ENCODE measurements around the gene TTYH1. TPM values are rescaled to one million over a fixed set of nuclear protein-coding genes. Genes with fewer than 3 reads are reported as not detected.

Gene TTYH1
- polyA plus RNA-seq, 1 donor: 3.9 TPM

- no peak for DNase-seq (ENCODE audit: low read depth)
Measured at GRCh38 chr19:54422136-54422535, 6.9 kb downstream of the TTYH1 start.

- no peak for DNase-seq (ENCODE audit: low read depth)
Measured at GRCh38 chr19:54424201-54424600, 8.9 kb downstream of the TTYH1 start.

- DNase-seq (ENCODE audit: low read depth): no peak
Measured at GRCh38 chr19:54424660-54425381, 9.6 kb downstream of the TTYH1 start.

- no peak for DNase-seq (ENCODE audit: low read depth)
Measured at GRCh38 chr19:54425382-54425723, 10.1 kb downstream of the TTYH1 start.

DNA sequence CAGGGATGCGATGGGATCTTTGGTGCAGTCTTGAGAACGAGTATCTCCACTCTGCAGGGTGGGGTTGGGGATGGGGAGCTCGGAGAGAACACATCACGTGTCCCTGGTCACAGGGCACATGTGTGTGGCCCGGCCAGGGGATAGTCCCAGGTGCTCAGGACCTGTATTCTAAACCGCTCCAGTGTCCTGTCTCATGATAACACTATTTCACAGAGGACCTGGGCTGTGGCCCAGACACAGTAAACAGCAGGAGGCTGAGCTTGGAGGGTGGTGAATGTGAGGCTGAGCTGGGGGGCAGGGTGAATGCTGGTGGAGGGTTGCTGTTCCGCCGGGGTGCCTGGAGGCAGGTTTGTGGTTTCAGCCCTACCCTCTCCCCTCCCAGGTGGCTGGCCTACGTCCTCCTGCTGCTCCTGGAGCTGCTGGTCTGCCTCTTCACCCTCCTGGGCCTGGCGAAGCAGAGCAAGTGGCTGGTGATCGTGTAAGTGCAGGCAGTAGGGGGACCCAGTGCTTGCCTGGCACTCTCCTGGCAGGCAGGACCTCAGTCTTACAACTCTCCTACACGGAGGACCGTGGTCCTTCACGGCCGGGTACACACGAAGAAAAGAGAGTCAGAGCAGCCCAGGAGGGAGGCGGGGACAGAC, 11.1 kb downstream of the TTYH1 start:
- DNase-seq (ENCODE audit: low read depth): no peak

DNA sequence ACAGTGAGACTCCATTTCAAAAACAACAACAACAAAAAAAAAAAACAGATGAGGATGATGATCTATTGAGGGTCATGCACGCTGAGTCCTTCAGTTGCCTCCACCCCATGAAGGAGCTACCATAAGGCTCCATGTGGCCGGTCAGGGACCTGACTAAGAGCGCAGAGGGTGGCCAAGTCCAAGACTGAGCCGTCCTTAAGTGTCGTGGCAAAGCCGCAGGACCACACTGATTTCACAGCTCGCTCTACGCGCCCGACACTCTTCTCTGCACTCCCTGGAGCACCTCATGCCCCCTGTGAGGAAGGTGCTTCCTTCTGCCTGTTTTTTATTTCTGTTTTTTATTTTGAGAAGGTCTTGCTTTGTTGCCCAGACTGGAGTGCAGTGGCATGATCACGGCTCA, 12.3 kb downstream of the TTYH1 start:
- DNase-seq (ENCODE audit: low read depth): no peak

GRCh38 chr19:54428323-54429175, 13.3 kb downstream of the TTYH1 start:
- no peak for DNase-seq (ENCODE audit: low read depth)

DNA sequence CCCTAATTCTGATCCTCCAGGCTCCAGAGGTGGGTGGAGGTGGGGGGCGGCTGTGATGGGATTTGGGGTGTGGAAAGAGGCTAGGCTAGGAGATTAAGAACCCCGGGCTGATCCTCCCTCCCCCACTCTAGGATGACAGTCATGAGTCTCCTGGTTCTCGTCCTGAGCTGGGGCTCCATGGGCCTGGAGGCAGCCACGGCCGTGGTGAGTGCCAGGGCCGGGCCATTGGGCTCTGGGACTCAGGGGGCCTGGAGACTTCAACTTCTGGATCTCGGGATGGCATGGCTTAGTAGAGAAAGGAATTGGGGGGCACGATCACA, 13.9 kb downstream of the TTYH1 start:
- DNase-seq (ENCODE audit: low read depth): no peak

DNA sequence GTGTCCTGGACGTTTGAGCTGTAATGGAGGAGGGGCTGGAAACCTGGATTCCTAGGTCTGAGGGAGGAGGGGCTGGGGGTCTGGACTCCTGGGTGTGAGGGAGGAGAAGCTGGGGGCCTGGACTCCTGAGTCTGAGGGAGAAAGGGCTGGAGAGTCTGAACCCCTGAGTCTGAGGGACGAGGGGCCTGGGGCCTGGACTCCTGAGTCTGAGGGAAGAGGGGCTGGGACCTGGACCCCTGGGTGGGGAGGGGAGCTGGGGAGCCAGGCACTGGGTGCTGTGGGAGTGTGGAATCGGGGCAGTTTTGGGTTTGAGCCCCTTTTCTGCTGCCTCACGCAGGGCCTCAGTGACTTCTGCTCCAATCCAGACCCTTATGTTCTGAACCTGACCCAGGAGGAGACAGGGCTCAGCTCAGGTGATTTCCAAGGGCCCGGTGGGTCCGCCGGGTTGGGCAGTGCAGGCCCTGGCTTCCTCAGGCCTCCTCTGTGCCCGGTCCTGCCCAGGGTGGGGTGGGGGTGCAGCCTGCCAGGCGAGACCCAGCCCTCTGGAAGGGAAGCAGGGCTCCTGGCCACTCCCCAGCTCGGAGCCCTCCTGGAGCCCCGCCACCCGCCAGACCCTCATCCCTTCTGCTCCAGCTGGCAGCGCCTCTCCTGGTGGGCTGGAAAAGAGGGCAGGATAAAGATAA, 14.4 kb downstream of the TTYH1 start:
- no peak for DNase-seq (ENCODE audit: low read depth)

DNA sequence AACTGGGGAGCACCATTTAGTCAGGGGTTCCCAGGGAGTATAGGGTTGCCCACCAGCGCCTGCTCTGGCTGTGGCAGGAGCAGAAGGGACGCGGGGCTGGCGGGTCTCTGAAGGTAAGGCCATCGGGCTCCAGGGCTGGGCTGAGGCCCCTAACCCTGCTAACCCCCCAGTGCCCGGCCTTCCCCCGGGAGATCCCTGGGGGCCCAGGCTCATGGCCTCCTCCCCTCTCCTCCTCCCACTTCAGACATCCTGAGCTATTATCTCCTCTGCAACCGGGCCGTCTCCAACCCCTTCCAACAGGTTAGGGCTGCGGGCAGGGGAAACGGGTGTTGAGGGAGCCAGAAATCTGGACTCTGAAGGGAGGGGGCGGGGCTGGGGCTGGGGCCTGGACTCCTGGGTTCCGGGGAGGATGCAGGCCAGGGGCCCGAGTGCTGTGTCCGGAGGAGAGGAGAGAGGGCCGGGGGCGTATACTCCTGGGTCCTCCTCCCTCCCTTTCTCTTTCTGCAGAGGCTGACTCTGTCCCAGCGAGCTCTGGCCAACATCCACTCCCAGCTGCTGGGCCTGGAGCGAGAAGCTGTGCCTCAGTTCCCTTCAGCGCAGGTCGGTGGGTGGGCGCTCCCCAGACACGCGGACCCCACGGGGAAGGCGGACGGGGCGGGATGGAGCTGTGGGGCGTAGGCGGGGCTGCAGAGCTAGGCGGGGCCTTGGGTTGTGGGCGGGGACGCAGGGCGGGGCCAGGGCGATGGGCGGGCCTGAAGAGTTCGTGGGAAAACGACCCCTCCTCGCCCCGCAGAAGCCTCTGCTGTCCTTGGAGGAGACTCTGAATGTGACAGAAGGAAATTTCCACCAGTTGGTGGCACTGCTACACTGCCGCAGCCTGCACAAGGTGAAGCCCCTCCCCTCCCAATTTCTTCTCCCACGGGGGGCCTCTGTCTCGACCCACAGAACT, 15.3 kb downstream of the TTYH1 start:
- no peak for DNase-seq (ENCODE audit: low read depth)

GRCh38 chr19:54431255-54431838, 16.1 kb downstream of the TTYH1 start:
- DNase-seq (ENCODE audit: low read depth): no peak

GRCh38 chr19:54432144-54432738, 17.0 kb downstream of the TTYH1 start:
- DNase-seq (ENCODE audit: low read depth): no peak

DNA sequence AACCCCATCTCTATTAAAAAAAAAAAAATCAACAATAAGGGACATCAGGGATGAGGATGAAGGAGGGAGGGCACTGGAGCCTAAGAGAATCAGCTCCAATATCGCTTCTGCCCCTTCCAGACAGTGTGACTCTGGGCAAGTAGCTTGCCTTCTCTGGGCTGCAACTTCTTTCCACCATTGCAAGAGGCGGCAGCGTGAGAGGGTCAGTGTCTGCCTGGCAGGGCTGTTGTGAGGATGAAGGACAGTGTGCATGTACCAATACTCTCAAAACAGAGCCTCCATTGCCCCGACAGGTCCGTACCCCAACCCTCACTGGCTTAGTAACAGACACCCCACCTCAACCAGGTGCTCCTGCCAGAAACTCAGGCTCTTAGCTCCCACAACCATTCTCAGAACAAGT, 18.4 kb downstream of the TTYH1 start:
- DNase-seq (ENCODE audit: low read depth): no peak

DNA sequence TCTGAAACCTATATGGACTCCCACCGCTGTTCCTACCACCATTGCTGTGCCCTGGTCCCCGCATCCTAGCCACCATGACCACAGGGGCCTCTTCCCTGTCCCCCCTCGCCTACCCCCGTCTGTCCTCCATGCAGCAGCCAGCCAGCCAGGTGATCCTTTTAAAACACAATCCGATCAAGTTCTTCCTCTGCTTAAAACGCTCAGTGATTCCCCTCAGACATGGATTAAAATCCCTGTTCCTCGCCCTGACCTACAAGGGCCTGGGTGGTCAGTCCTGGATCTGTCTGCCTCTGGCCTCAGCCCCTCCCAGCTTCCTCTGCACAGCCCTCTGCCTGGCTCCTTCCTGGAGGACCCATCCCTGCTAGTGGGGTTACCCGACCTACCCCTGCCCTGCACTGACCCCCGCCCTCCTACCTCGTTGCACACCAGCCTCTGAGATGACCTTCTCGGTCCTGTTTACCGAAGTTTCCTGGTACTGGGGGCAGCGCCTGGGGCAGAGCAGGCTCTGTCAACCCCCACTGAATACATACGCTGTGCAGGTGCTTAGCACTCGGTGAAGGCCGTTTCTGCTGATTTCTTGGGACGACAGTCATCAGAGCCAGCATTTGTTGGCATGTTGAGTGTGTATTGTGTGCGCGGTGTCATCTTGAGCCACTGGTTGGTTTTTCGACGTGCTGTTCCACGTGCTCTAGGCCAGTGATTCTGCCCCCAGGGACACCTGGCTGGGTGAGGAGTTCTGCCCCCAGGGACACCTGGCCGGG, 19.0 kb downstream of the TTYH1 start:
- DNase-seq (ENCODE audit: low read depth): no peak

GRCh38 chr19:54434873-54435214, 19.6 kb downstream of the TTYH1 start:
- no peak for DNase-seq (ENCODE audit: low read depth)

GRCh38 chr19:54435551-54436016, 20.3 kb downstream of the TTYH1 start:
- DNase-seq (ENCODE audit: low read depth): no peak

- DNase-seq (ENCODE audit: low read depth): no peak
Measured at GRCh38 chr19:54436031-54436523, 20.8 kb downstream of the TTYH1 start.

DNA sequence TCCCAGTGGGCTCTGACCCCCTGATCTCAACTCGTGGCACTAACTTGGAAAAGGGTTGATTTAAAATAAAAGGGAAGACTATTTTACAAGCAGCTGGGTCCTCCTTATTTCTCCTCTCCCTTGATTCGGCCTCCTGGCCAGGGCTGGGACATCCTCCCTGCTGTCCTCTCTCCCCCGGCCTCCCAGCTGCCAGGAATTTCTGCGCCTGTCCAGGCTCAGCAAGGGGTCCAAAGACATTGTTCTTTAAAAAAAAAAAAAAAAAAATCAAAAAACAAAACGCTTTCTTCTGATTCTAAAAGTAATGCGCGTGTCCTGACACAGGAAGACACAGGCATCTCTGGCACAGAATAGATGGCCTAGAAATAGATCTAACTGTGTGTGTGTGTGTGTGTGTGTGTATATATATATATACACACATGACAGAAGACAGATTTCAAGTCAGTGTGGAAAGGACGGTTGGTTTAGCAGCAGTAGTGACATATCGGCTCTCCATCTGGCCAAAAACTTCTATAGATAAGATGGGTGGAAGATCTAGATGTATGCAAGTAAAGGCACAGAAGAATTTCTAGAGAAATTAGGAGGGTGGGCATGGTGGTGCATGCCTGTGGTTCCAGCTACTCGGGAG, 21.5 kb downstream of the TTYH1 start:
- DNase-seq (ENCODE audit: low read depth): no peak

All from forelimb muscle (tissue), 1 donor.